Heart right ventricle (tissue), 16 donors: ENCODE results near the gene THSD4. TPM values are rescaled to one million over a fixed set of nuclear protein-coding genes. Genes with fewer than 3 reads are reported as not detected.

Experiments used
- ATAC-seq, 8 donors: fragments of 200-7000 bp; cut with Tn5 transposase; one replicate each; pipeline ENCODE4 v1.9.1; 2020; ENCODE audit warnings: mild to moderate bottlenecking in 8 of 8, moderate library complexity in 8 of 8, moderate number of reproducible peaks in 1 of 8
- DNase-seq, 2 donors: peaks; one replicate each; pipeline ENCODE4 v3.0.0-alpha.2; 2020
- H3K27ac ChIP-seq, 10 donors: fragments of 200-600 bp; sonication (generic) in 2 of 10; one replicate each; pipeline versions ENCODE4 v1.5.0 to v1.8.0; 2020 to 2022; ENCODE audit warnings: mild to moderate bottlenecking in 3 of 10
- H3K27me3 ChIP-seq, 7 donors: fragments of 200-600 bp; one replicate each; pipeline ENCODE4 v1.8.0; 2021 to 2022; ENCODE audit warnings: mild to moderate bottlenecking in 2 of 7
- H3K36me3 ChIP-seq, 9 donors: fragments of 200-600 bp; sonication (generic) in 1 of 9; one replicate each; pipeline versions ENCODE4 v1.5.0 to v1.8.0; 2020 to 2022; ENCODE audit warnings: mild to moderate bottlenecking in 2 of 9
- H3K4me1 ChIP-seq, 9 donors: fragments of 200-600 bp; sonication (generic) in 1 of 9; one replicate each; pipeline versions ENCODE4 v1.5.0 to v1.8.0; 2020 to 2022; ENCODE audit warnings: mild to moderate bottlenecking in 4 of 9
- H3K4me3 ChIP-seq, 10 donors: fragments of 200-600 bp; sonication (generic) in 2 of 10; one replicate each; pipeline versions ENCODE4 v1.5.0 to v1.8.0; 2020 to 2022; ENCODE audit warnings: mild to moderate bottlenecking in 7 of 10, moderate library complexity in 2 of 10
- H3K9me3 ChIP-seq, 11 donors: fragments of 200-600 bp in 10 of 11; sonication (generic) in 2 of 11; one replicate each; pipeline versions ENCODE4 v1.5.0 to v1.8.0; 2013 to 2022; ENCODE audit warnings: mild to moderate bottlenecking in 2 of 11, control low read depth in 1 of 11, moderate library complexity in 1 of 11
- CTCF ChIP-seq, 9 donors: fragments of 200-600 bp; sonication (generic) in 2 of 9; IDR thresholded peaks; one replicate each; pipeline versions ENCODE4 v1.5.0 to v1.8.0; 2021 to 2022; ENCODE audit warnings: antibody characterized with exemption in 9 of 9, mild to moderate bottlenecking in 5 of 9, moderate library complexity in 1 of 9
- WGBS, 2 donors: extraction: QIAGEN DNeasy Blood & Tissue Kit; methylation state at CpG; one replicate each; pipeline ENCODE4 v1.1.7; 2013; ENCODE audit warnings: inconsistent platforms in 1 of 2; 5-methylcytosine and 5-hydroxymethylcytosine counted together
- intact Hi-C, 10 donors: fragments of 100-400 bp; cut with DNase I; formaldehyde crosslinking; loops; one replicate each; pipeline versions ENCODE4 v1.11.1 to v1.14.2; 2022
- polyA plus RNA-seq, 2 donors: library from polyadenylated mRNA; stranded (reverse); fragments of 200-250 nt; gene quantifications; one replicate each; pipeline ENCODE4 v1.2.3, GENCODE V29; 2013
- total RNA-seq, 10 donors: library from RNA; stranded (reverse); fragmentation: NEBNext Ultra II Directional in 3 of 10; extraction: Animal tissue kit (Norgen Biotek cat#: 25700) in 3 of 10; gene quantifications; one replicate each; pipeline versions ENCODE4 v1.2.1 to v1.2.4, GENCODE V29; 2021 to 2023
- donor health status: Arrhythmogenic right ventricular cardiomyopathy.
- donor health status: ischemic (EF 13 %, LVEDD 7.1; RV severe dilation, severe dysfunction).
- donor health status: healthy with polysubstance abuse.
- donor health status: DM: no; HTN: yes; CAD: no.
- donor health status: DM: no; HTN: no; CAD: no.
- donor health status: ischemic (EF 25% LVEDD 6.9; RV normal size, moderate dysfunction).
- donor health status: ischemic (EF 25% LVEDD 5.7; RV mildly dilated, moderate dysfunction).
- donor health status: healthy.
- donor health status: DM: yes; HTN: yes; CAD: no.
- donor health status: Ischemic cardiomyopathy.
- donor health status: ischemic (EF 35%, LVEDD 5.7; RV mildly dilated, moderate dysfunction).
- donor health status: nonischemic (EF 11% LVEDD 7.7; RV severe dilation, severe dysfunction).
- donor health status: DM: yes; HTN: yes; CAD: no.
- donor health status: PGD.
- donor health status: ischemic (EF 29% LVEDD 5.4; RV normal size, mild dysfunction).
- donor health status: nonischemic (EF 23%, LVEDD 6.1; RV moderate dilation, normal function).

THSD4 gene
- total and polyA plus RNA-seq, 12 donors, result 20.8 to 212 (median 139) TPM

GRCh38 chr15:71515375-71516186 is 400.3 kb downstream of the THSD4 start:
- Histone ChIP-seq H3K27me3 (no peaks in the 10 kb centered on the region), H3K4me3 (no peak overlapping the region), H3K27ac (peak overlapping the region in 4 of 10 donors; percentile 10 to 35 (median 18)), H3K4me1 (peaks cover 0 to 37% (median 8%) of the 10 kb centered on the region in 9 donors), H3K36me3 (peaks cover 0 to 3% (median 0%) of the 10 kb centered on the region in 9 donors), H3K9me3 (no peaks in the 10 kb centered on the region)
- TF ChIP-seq CTCF (IDR thresholded peaks at IDR 0.05), result no peak
- DNase-seq, result no peak
- ATAC-seq, result peak in 4 of 8 donors; percentile 18 to 41 (median 32)
- WGBS, 2 donors, result 66 to 69% methylated on average over 10 of the region's 10 CpGs
- intact Hi-C loops, result no loop called here

GRCh38 chr15:71517751-71518150 is 402.5 kb downstream of the THSD4 start:
- peaks cover 0 to 37% (median 8%) of the 10 kb centered on the region in 9 donors for H3K4me1 ChIP-seq
- H3K27ac ChIP-seq, result no peak overlapping the region
- no peaks in the 10 kb centered on the region for H3K9me3 ChIP-seq
- no peaks in the 10 kb centered on the region for H3K27me3 ChIP-seq
- no peak for TF ChIP-seq CTCF (IDR thresholded peaks at IDR 0.05)
- peaks cover 0 to 3% (median 0%) of the 10 kb centered on the region in 9 donors for H3K36me3 ChIP-seq
- intact Hi-C loops, result no loop called here
- DNase-seq (no peak), ATAC-seq (no peak)
- no peak overlapping the region for H3K4me3 ChIP-seq

GRCh38 chr15:71518661-71519060 is 403.4 kb downstream of the THSD4 start:
- Histone ChIP-seq H3K9me3 (no peaks in the 10 kb centered on the region), H3K36me3 (peaks cover 0 to 3% (median 0%) of the 10 kb centered on the region in 9 donors), H3K27me3 (no peaks in the 10 kb centered on the region), H3K4me1 (peaks cover 0 to 37% (median 5%) of the 10 kb centered on the region in 9 donors), H3K4me3 (no peak overlapping the region), H3K27ac (no peak overlapping the region)
- TF ChIP-seq CTCF (IDR thresholded peaks at IDR 0.05), result no peak
- intact Hi-C loops, result no loop called here
- ATAC-seq, result no peak
- no peak for DNase-seq
- WGBS, 2 donors, result 89 to 91% methylated on average over 2 of the region's 2 CpGs

- no peak for TF ChIP-seq CTCF (IDR thresholded peaks at IDR 0.05)
Measured at GRCh38 chr15:71526060-71526820, 411.0 kb downstream of the THSD4 start.

More at GRCh38 chr15:71526060-71526820, 411.0 kb downstream of the THSD4 start:
- Histone ChIP-seq H3K4me1 (peaks cover 0 to 29% (median 4%) of the 10 kb centered on the region in 9 donors), H3K4me3 (no peak overlapping the region), H3K36me3 (no peaks in the 10 kb centered on the region), H3K27ac (peak overlapping the region in 1 of 10 donors; percentile 17), H3K27me3 (no peaks in the 10 kb centered on the region), H3K9me3 (no peaks in the 10 kb centered on the region)
- 33 to 35% methylated on average over 10 of the region's 10 CpGs for WGBS, 2 donors
- ATAC-seq (no peak), DNase-seq (no peak)
- intact Hi-C loops, result no loop called here
